KOPT-K1 (cell line): ENCODE results near the gene CLTB.

Experiments
- H3K27ac ChIP-seq: fragments of 200-600 bp; sonication (generic); 2 replicates; pipeline ENCODE4 v1.5.1; 2016; ENCODE audit warnings: antibody characterized with exemption, mild to moderate bottlenecking, low read depth, low read length; ENCODE audit not compliant: poor library complexity, severe bottlenecking
- H3K36me3 ChIP-seq: fragments of 200-600 bp; sonication (generic); 2 replicates; pipeline ENCODE4 v1.5.1; 2017; ENCODE audit warnings: antibody characterized with exemption, mild to moderate bottlenecking, low read length, moderate library complexity; ENCODE audit not compliant: insufficient read depth
- H3K9me3 ChIP-seq: fragments of 200-600 bp; sonication (generic); 2 replicates; pipeline ENCODE4 v1.5.1; 2017; ENCODE audit warnings: antibody characterized with exemption, low read length, mild to moderate bottlenecking; ENCODE audit not compliant: insufficient read depth, poor library complexity, severe bottlenecking

The CLTB gene

GRCh38 chr5:176384366-176384930 is 31.9 kb downstream of the CLTB start:
- Histone ChIP-seq H3K27ac (no peak overlapping the region), H3K9me3 (no peaks in the 10 kb centered on the region), H3K36me3 (peaks cover 75% of the 10 kb centered on the region)

- H3K36me3 ChIP-seq, result peaks cover 75% of the 10 kb centered on the region
Measured at GRCh38 chr5:176383961-176384360, 32.4 kb downstream of the CLTB start.

GRCh38 chr5:176383248-176383905 is 33.0 kb downstream of the CLTB start:
- peaks cover 75% of the 10 kb centered on the region for H3K36me3 ChIP-seq
- H3K9me3 ChIP-seq, result no peaks in the 10 kb centered on the region
- no peak overlapping the region for H3K27ac ChIP-seq

More at GRCh38 chr5:176383961-176384360, 32.4 kb downstream of the CLTB start:
- Histone ChIP-seq H3K27ac (no peak overlapping the region), H3K9me3 (no peaks in the 10 kb centered on the region)

- Histone ChIP-seq H3K36me3 (peaks cover 75% of the 10 kb centered on the region), H3K27ac (no peak overlapping the region), H3K9me3 (no peaks in the 10 kb centered on the region)
Measured at GRCh38 chr5:176382721-176383120, 33.6 kb downstream of the CLTB start.

- Histone ChIP-seq H3K36me3 (peaks cover 73% of the 10 kb centered on the region), H3K9me3 (no peaks in the 10 kb centered on the region), H3K27ac (no peak overlapping the region)
Measured at GRCh38 chr5:176381979-176382378, 34.4 kb downstream of the CLTB start.

- Histone ChIP-seq H3K9me3 (no peaks in the 10 kb centered on the region), H3K36me3 (peaks cover 72% of the 10 kb centered on the region), H3K27ac (no peak overlapping the region)
Measured at GRCh38 chr5:176381423-176381822, 34.9 kb downstream of the CLTB start.

- no peaks in the 10 kb centered on the region for H3K9me3 ChIP-seq
- H3K36me3 ChIP-seq, result peaks cover 57% of the 10 kb centered on the region
- H3K27ac ChIP-seq, result no peak overlapping the region
Measured at GRCh38 chr5:176379881-176380280, 36.5 kb downstream of the CLTB start.

- no peaks in the 10 kb centered on the region for H3K9me3 ChIP-seq
- no peak overlapping the region for H3K27ac ChIP-seq
- peaks cover 15% of the 10 kb centered on the region; the same call in 1 of the 2 replicates for H3K36me3 ChIP-seq
Measured at GRCh38 chr5:176373100-176373818, 43.1 kb downstream of the CLTB start.

GRCh38 chr5:176371621-176372539 is 44.5 kb downstream of the CLTB start:
- Histone ChIP-seq H3K36me3 (peaks cover 14% of the 10 kb centered on the region; the same call in 1 of the 2 replicates), H3K27ac (no peak overlapping the region), H3K9me3 (no peaks in the 10 kb centered on the region)

- Histone ChIP-seq H3K9me3 (no peaks in the 10 kb centered on the region), H3K36me3 (peaks cover 9% of the 10 kb centered on the region; the same call in 1 of the 2 replicates), H3K27ac (no peak overlapping the region)
Measured at GRCh38 chr5:176369934-176370711, 46.2 kb downstream of the CLTB start.

GRCh38 chr5:176368726-176369125 is 47.6 kb downstream of the CLTB start:
- H3K27ac ChIP-seq, result no peak overlapping the region

GRCh38 chr5:176366232-176366894 is 50.0 kb downstream of the CLTB start:
- Histone ChIP-seq H3K36me3 (no peaks in the 10 kb centered on the region), H3K9me3 (no peaks in the 10 kb centered on the region), H3K27ac (no peak overlapping the region)

More at GRCh38 chr5:176368726-176369125, 47.6 kb downstream of the CLTB start:
- H3K36me3 ChIP-seq, result peaks cover 9% of the 10 kb centered on the region; the same call in 1 of the 2 replicates
- H3K9me3 ChIP-seq, result no peaks in the 10 kb centered on the region

- no peaks in the 10 kb centered on the region for H3K36me3 ChIP-seq
- H3K9me3 ChIP-seq, result no peaks in the 10 kb centered on the region
- peak within 1 kb of the TSS; percentile 43 for H3K27ac ChIP-seq
Measured at GRCh38 chr5:176365351-176366231, 50.7 kb downstream of the CLTB start, which contains the start of gene ARL10. Gene ARL10 (plus strand): TSS chr5:176365487. CDS start chr5:176365564, 77 bp downstream.
